GM18858 (cell line): ENCODE measurements around the gene KITLG.
"Not testable (repeated sequence)": the region's sequence is repeated elsewhere in the genome, so short reads cannot be mapped to it uniquely, and the experiment has no call there.

Source experiments
- ATAC-seq: cut with Tn5 transposase; IDR thresholded peaks from one replicate; pipeline ENCODE4 v1.9.1; 2021; ENCODE audit not compliant: unreplicated experiment

The KITLG gene

GRCh38 chr12:88544991-88545980, 35.0 kb downstream of the KITLG start:
- no peak for ATAC-seq

- no peak for ATAC-seq
These were observed 40.4 kb downstream of the KITLG start for GRCh38 chr12:88539893-88540292.

- ATAC-seq: no peak
These were observed 41.6 kb downstream of the KITLG start for GRCh38 chr12:88538697-88539096.

DNA sequence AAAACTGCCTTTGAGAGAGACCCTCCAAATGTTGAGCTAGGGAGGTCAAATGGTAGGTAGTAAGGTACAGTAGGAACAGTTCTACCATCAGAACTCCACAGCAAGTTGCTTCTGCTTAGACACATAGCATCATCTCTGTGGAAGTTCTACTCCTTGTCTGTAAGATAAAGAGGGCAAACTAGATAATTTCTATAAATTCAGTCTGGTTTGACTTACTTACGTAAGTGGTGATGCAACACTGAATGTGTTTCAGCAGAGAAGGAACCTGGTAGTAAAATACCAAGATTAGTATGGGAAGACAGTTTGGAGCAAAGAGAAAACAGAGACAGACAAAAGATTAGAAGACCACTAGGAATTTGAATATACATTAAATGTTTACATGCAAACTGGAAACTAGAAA, 42.0 kb downstream of the KITLG start:
- ATAC-seq: no peak

DNA sequence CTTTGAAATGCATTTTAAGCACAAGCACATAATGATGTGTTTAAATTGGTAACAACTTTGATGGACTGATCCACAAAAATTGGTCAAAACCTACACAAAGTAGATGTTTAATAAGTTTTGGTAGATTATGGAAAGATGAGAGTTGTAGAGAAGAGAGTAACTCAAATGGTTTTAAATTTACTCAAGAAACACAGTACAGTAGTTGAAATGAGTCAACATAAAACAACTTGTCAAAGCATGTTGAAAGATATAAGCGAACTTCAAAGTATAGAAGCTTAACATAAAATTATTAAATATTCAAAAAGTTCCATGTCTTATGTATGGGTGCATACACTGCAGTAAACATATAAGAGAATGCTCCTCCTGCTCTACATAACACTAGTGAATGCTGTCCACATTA, 49.4 kb downstream of the KITLG start:
- no peak for ATAC-seq

GRCh38 chr12:88529531-88530488, 50.5 kb downstream of the KITLG start:
- no peak for ATAC-seq

GRCh38 chr12:88522961-88523360, 57.3 kb downstream of the KITLG start:
- ATAC-seq: no peak

- no peak for ATAC-seq
These were observed 59.8 kb downstream of the KITLG start for GRCh38 chr12:88520436-88520820.

GRCh38 chr12:88519802-88520435, 60.4 kb downstream of the KITLG start:
- no peak for ATAC-seq

DNA sequence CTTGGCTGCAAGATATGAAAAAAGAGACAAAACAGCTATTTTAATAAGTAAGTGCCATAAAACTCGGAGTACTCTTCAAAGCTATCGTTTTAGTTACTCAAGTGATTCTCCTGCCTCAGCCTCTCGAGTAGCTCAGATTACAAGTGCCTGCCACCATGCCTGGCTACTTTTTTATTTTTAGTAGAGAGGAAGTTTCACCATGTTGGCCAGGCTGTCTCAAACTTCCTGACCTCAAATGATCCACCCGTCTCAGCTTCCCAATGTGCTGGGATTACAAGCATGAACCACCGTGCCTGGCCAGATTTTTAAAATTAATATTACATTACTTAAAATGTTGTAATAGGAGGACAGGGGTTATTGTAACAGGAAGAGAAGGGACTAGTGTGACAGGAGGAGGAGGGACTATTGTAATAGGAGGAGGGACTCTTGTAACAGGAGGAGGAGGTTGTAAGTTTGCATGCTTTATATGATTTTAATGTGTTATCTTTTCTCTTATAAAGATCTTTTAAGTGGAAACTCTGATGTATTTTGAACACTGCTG, 61.3 kb downstream of the KITLG start:
- ATAC-seq: no peak

- no peak for ATAC-seq
These were observed 63.5 kb downstream of the KITLG start for GRCh38 chr12:88516811-88517210.

GRCh38 chr12:88510843-88511242, 69.4 kb downstream of the KITLG start:
- no peak for ATAC-seq

DNA sequence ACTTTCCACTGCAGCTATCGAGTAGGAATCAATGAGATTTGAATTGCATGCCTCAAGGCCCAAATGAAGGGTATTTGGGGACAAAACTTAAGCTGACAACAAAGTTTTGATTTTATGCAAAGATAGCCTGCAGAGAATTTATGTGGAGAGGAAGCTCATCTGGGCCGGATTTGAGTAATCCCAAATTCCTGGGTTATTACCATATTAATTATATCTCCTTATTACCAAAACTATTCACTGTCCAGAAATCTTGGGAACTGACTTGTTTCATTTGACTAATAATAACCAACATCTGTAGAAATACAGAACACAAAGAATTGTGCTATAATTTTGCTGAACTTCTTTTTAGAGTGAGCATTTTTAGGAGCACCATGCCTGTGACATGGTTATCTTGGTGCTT, 70.4 kb downstream of the KITLG start:
- ATAC-seq: no peak

DNA sequence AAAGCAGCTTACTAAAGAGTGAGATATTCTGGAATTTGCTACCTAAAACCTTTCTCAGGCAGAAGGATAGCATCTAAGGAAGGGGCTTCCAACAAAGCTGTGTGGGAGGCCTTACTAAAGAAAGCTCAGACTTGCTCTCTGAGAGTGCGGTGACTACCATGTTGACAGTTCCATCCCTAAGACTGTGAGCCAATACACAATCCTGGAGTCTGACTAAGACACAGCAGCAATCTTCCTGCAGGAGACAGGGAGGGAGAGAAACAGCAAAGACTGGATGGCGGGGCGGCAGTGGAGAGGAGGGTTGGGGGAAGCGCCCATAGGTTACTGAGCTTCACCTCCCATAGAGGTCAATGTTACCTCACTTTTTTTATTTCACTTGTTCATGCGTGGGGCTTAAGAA, 70.9 kb downstream of the KITLG start:
- ATAC-seq: no peak

DNA sequence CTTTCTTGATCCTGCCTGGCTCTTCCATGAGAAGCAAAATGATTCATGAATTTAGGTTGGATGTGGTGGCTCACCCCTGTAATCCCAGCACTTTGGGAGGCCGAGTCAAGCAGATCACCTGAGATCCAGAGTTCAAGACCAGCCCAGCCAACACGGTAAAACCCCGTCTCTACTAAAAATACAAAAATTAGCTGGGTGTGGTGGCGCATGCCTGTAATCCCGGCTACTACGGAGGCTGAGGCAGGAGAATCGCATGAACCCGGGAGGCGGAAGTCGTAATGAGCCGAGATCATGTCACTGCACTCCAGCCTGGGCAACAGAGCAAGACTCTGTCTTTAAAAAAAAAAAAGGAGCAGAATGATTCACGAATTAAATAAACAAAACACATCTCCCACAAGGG, 72.4 kb downstream of the KITLG start:
- not testable (repeated sequence) for ATAC-seq

DNA sequence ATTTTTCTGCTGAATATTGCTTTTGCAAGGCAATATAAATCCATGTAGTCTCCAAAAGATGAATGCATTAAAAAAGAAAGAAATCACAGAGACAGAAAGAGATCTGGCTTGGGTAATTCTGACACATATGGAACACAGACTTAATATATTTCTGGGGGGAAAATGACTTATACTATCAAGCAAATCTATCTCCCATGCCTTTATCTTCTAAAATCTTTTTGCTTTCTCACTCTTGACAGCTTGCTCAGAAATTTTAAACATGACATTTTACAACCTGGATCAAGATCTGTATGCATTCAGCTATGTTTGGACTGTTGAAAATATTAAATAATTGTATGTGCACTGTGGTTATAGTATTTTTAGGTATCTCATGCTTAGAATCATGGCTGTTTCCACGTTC, 73.0 kb downstream of the KITLG start:
- ATAC-seq: no peak

- ATAC-seq: no peak
These were observed 74.6 kb downstream of the KITLG start for GRCh38 chr12:88505696-88506095.

- no peak for ATAC-seq
These were observed 77.0 kb downstream of the KITLG start for GRCh38 chr12:88503281-88503703.

- ATAC-seq: no peak
These were observed 78.0 kb downstream of the KITLG start for GRCh38 chr12:88501972-88502938.

DNA sequence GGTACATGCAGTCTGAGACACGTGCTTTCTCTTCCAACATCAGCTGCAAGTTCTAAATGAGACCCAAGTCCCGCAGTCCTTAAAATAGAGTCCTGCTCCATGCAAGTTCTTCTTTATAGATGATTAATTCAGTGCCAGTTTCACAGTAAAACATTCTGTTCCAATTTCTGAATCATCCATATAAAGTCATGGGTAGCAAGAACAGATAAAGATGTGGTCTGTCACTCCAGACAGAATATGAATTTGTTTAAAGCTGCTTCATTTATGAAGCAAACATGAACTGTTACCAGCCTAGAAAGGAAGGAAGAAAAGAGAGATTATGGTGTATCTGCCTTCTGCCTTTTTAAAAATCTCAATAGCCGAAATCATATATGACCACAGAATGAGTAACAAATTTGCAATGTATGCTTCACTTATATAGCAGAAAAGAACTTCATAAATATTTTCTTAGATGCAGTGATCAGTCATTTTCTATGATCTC, 83.3 kb downstream of the KITLG start:
- ATAC-seq: no peak
